ENCODE measurements around the gene GPR78.

Gene GPR78

GRCh38 chr4:8580321-8581093, at the start of gene GPR78:
Gene GPR78 (plus strand): TSS chr4:8580392. CDS start chr4:8580983, 591 bp downstream.
- Histone ChIP-seq H3K36me3 (replicated peaks; ENCODE audit: insufficient read depth, low read length) (no peaks in the 10 kb centered on the region), H3F3A (ENCODE audit: insufficient read depth, low read length) (no peaks in the 10 kb centered on the region), H3K9ac (ENCODE audit: low read length) (no peak within 1 kb of the TSS), H3K79me2 (ENCODE audit: low read length) (no peaks in the 10 kb centered on the region), H3K4me1 (ENCODE audit: low read length) (no peaks in the 10 kb centered on the region), H3K9me2 (replicated peaks; ENCODE audit: insufficient read depth, low read length) (no peaks in the 10 kb centered on the region), H3K27me3 (replicated peaks; ENCODE audit: insufficient read depth, low read length) (peaks cover 69% of the 10 kb centered on the region), H3K4me3 (ENCODE audit: low read length) (no peak within 1 kb of the TSS), H3K27ac (ENCODE audit: low read length) (no peak within 1 kb of the TSS), H4K20me1 (ENCODE audit: insufficient read depth, low read length) (no peaks in the 10 kb centered on the region), H3K4me2 (ENCODE audit: low read depth, low read length) (no peak within 1 kb of the TSS), H3K9me3 (replicated peaks; ENCODE audit: insufficient read depth, low read length) (no peaks in the 10 kb centered on the region), H2AFZ (ENCODE audit: low read length) (no peak within 1 kb of the TSS)
- TF ChIP-seq EZH2phosphoT487 (IDR thresholded peaks at IDR 0.05; ENCODE audit: low read length) = no peak
- TF ChIP-seq EZH2 (optimal IDR thresholded peaks at IDR 0.05; ENCODE audit: low read depth, low read length) = no peak
- TF ChIP-seq CTCF (IDR thresholded peaks at IDR 0.05; ENCODE audit: low read length) = no peak
- no peak for DNase-seq

GRCh38 chr4:8532245-8532781, 47.9 kb upstream of the GPR78 start:
- no peaks in the 10 kb centered on the region for H4K20me1 ChIP-seq (ENCODE audit: insufficient read depth, low read length)
- no peak overlapping the region for H3K27ac ChIP-seq (ENCODE audit: low read length)
- H3F3A ChIP-seq (ENCODE audit: insufficient read depth, low read length) = peaks cover 16% of the 10 kb centered on the region
- no peaks in the 10 kb centered on the region for H3K36me3 ChIP-seq (replicated peaks; ENCODE audit: insufficient read depth, low read length)
- no peaks in the 10 kb centered on the region for H3K9me3 ChIP-seq (replicated peaks; ENCODE audit: insufficient read depth, low read length)
- H3K4me3 ChIP-seq (ENCODE audit: low read length) = no peak overlapping the region
- peaks cover 10% of the 10 kb centered on the region; the same call in 1 of the 2 replicates for H3K27me3 ChIP-seq (replicated peaks; ENCODE audit: insufficient read depth, low read length)
- H3K4me2 ChIP-seq (ENCODE audit: low read depth, low read length) = no peak overlapping the region
- H3K9me2 ChIP-seq (replicated peaks; ENCODE audit: insufficient read depth, low read length) = no peaks in the 10 kb centered on the region
- DNase-seq = no peak
- peaks cover 17% of the 10 kb centered on the region for H3K4me1 ChIP-seq (ENCODE audit: low read length)
- H3K9ac ChIP-seq (ENCODE audit: low read length) = no peak overlapping the region
- TF ChIP-seq EZH2phosphoT487 (IDR thresholded peaks at IDR 0.05; ENCODE audit: low read length) (no peak), EZH2 (optimal IDR thresholded peaks at IDR 0.05; ENCODE audit: low read depth, low read length) (no peak), CTCF (IDR thresholded peaks at IDR 0.05; ENCODE audit: low read length) (no peak)
- no peaks in the 10 kb centered on the region for H3K79me2 ChIP-seq (ENCODE audit: low read length)
- H2AFZ ChIP-seq (ENCODE audit: low read length) = no peak overlapping the region

- Histone ChIP-seq H3K27me3 (replicated peaks; ENCODE audit: insufficient read depth, low read length) (peaks cover 9% of the 10 kb centered on the region; the same call in 1 of the 2 replicates), H4K20me1 (ENCODE audit: insufficient read depth, low read length) (no peaks in the 10 kb centered on the region), H2AFZ (ENCODE audit: low read length) (no peak overlapping the region), H3K4me1 (ENCODE audit: low read length) (peaks cover 17% of the 10 kb centered on the region), H3K4me3 (ENCODE audit: low read length) (peak overlapping the region; percentile 45), H3K36me3 (replicated peaks; ENCODE audit: insufficient read depth, low read length) (no peaks in the 10 kb centered on the region), H3K4me2 (ENCODE audit: low read depth, low read length) (peak overlapping the region; percentile 97), H3K27ac (ENCODE audit: low read length) (peak overlapping the region; percentile 84; the same call in 1 of the 2 replicates), H3F3A (ENCODE audit: insufficient read depth, low read length) (peaks cover 16% of the 10 kb centered on the region), H3K79me2 (ENCODE audit: low read length) (no peaks in the 10 kb centered on the region), H3K9me3 (replicated peaks; ENCODE audit: insufficient read depth, low read length) (no peaks in the 10 kb centered on the region), H3K9me2 (replicated peaks; ENCODE audit: insufficient read depth, low read length) (no peaks in the 10 kb centered on the region), H3K9ac (ENCODE audit: low read length) (no peak overlapping the region; the same call in 1 of the 2 replicates)
- no peak for TF ChIP-seq EZH2phosphoT487 (IDR thresholded peaks at IDR 0.05; ENCODE audit: low read length)
- no peak for TF ChIP-seq CTCF (IDR thresholded peaks at IDR 0.05; ENCODE audit: low read length)
- no peak for TF ChIP-seq EZH2 (optimal IDR thresholded peaks at IDR 0.05; ENCODE audit: low read depth, low read length)
- DNase-seq = peak; percentile 76
These were observed 46.8 kb upstream of the GPR78 start for GRCh38 chr4:8533274-8533865.

All from MM.1S (cell line).